ENCODE results near the gene CCDC47. TPM values are rescaled to one million over a fixed set of nuclear protein-coding genes. Genes with fewer than 3 reads are reported as not detected.
A peak's percentile ranks its signal among the peaks of the same experiment; 100 is the strongest.

Gene CCDC47
- total and polyA plus RNA-seq, 2 of the 13 experiments (the other 11 are each of a cell fraction or from before 2014, with no cell fraction given) = 59.3 to 99.5 TPM

GRCh38 chr17:63697341-63698286 lies 75.8 kb downstream of the CCDC47 start:
- H4K20me1 ChIP-seq (ENCODE audit: insufficient read depth, low read length) = no peaks in the 10 kb centered on the region
- H3K4me3 ChIP-seq (replicated peaks in 1 of 3; ENCODE audit: insufficient read depth in 1 of 3, low read depth in 2 of 3, low read length in 3 of 3) = no peak overlapping the region
- H3K79me2 ChIP-seq (ENCODE audit: insufficient read depth, low read length) = no peaks in the 10 kb centered on the region
- ChIA-PET CTCF (ENCODE audit: low intra/inter-chr PET ratio, low total read pairs) (interaction anchor here (1.3 to 1.7 kb wide), 2 partner anchors 160 to 272 kb away, joined by 4 to 9 read pairs; no protein-coding TSS in a partner anchor), POLR2A (interaction anchor here (0.9 to 1.5 kb wide), 2 partner anchors 45 to 76 kb away, joined by 3 to 4 read pairs; partner anchors contain the start of gene CCDC47)
- no peak overlapping the region for H3K27ac ChIP-seq (ENCODE audit: extremely low read length, insufficient read depth, low read length)
- DNase-seq (ENCODE audit: low spot score) (peak; percentile 45), ATAC-seq (peak; percentile 39), FAIRE-seq (no peak)
- H3K4me1 ChIP-seq (ENCODE audit: insufficient read depth, low read length) = peaks cover 18% of the 10 kb centered on the region
- peaks cover 4% of the 10 kb centered on the region in 2 experiments; a peak in 1 of 5 replicates for H3K36me3 ChIP-seq (replicated peaks in 1 of 2; ENCODE audit: control insufficient read depth in 1 of 2, insufficient read depth in 2 of 2, low read length in 2 of 2)
- no peak overlapping the region for H2AFZ ChIP-seq (ENCODE audit: low read length)
- H3K27me3 ChIP-seq (ENCODE audit: control insufficient read depth in 1 of 2, insufficient read depth in 2 of 2, low read length in 2 of 2) = no peaks in the 10 kb centered on the region
- WGBS (ENCODE audit: low lambda C conversion rate) = 85% methylated on average over 19 of the region's 22 CpGs
- H3K4me2 ChIP-seq (ENCODE audit: low read depth, low read length) = 0 out of 2 replicates have a peak overlapping the region, but pooled peaks have one; percentile 75
- in situ Hi-C loops (cut with HindIII; ENCODE audit: extremely low pct_ligation_motif_present, low pct_unique_long_range_greater_than_20kb) (loop anchor here (10.0 kb wide), 1 partner anchor 273 kb away; no protein-coding TSS in a partner anchor), intact Hi-C loops (cut with micrococcal nuclease; ENCODE audit: unreplicated experiment) (loop anchor here (5.0 kb wide), 1 partner anchor 275 kb away; no protein-coding TSS in a partner anchor)
- TSS peak; percentile 34 for BruUV-seq (replicated peaks)
- H3K9me3 ChIP-seq (ENCODE audit: low read length) = no peaks in the 10 kb centered on the region
- H3K9ac ChIP-seq (ENCODE audit: insufficient read depth, low read depth, low read length) = no peak overlapping the region
- TF ChIP-seq PAX8 (CRISPR knock-in tag; IDR thresholded peaks at IDR 0.05; ENCODE audit: borderline replicate concordance) (no peak), SAP130 (CRISPR knock-in tag; IDR thresholded peaks at IDR 0.05; ENCODE audit: low read depth) (0 out of 2 replicates have a peak, but pooled peaks have one; percentile 27), FOSL2 (CRISPR knock-in tag; IDR thresholded peaks at IDR 0.05) (no peak), ZFP91 (CRISPR knock-in tag; IDR thresholded peaks at IDR 0.05; ENCODE audit: borderline replicate concordance) (peak; percentile 27; the same call in 1 of the 2 replicates), PBX2 (CRISPR knock-in tag; IDR thresholded peaks at IDR 0.05) (no peak), ZEB1 (IDR thresholded peaks at IDR 0.05; ENCODE audit: insufficient replicate concordance, low read depth) (no peak), FIP1L1 (IDR thresholded peaks at IDR 0.05; ENCODE audit: borderline replicate concordance, insufficient read depth, low read depth, low read length) (no peak), TEAD3 (CRISPR knock-in tag; optimal IDR thresholded peaks at IDR 0.05; ENCODE audit: borderline replicate concordance) (peak; percentile 28), UBTF (CRISPR knock-in tag; IDR thresholded peaks at IDR 0.05) (no peak), MED8 (CRISPR knock-in tag; IDR thresholded peaks at IDR 0.05; ENCODE audit: insufficient replicate concordance) (peak; percentile 30), ARHGAP35 (CRISPR knock-in tag; IDR thresholded peaks at IDR 0.05; ENCODE audit: borderline replicate concordance) (no peak), SP5 (CRISPR knock-in tag; IDR thresholded peaks at IDR 0.05; ENCODE audit: borderline replicate concordance, low read depth) (no peak), HIVEP1 (CRISPR knock-in tag; IDR thresholded peaks at IDR 0.05) (peak; percentile 27; the same call in 1 of the 2 replicates), TRIM24 (CRISPR knock-in tag; IDR thresholded peaks at IDR 0.05) (no peak), ZSCAN25 (CRISPR knock-in tag; IDR thresholded peaks at IDR 0.05) (0 out of 2 replicates have a peak, but pooled peaks have one; percentile 35), MTERF4 (CRISPR knock-in tag; IDR thresholded peaks at IDR 0.05) (no peak)
